ENCODE measurements around the gene AVPI1.

- TF ChIP-seq EZH2 (IDR thresholded peaks at IDR 0.05; ENCODE audit: borderline replicate concordance, low read depth, low read length, severe bottlenecking): no peak
- TF ChIP-seq, protein P1, sequence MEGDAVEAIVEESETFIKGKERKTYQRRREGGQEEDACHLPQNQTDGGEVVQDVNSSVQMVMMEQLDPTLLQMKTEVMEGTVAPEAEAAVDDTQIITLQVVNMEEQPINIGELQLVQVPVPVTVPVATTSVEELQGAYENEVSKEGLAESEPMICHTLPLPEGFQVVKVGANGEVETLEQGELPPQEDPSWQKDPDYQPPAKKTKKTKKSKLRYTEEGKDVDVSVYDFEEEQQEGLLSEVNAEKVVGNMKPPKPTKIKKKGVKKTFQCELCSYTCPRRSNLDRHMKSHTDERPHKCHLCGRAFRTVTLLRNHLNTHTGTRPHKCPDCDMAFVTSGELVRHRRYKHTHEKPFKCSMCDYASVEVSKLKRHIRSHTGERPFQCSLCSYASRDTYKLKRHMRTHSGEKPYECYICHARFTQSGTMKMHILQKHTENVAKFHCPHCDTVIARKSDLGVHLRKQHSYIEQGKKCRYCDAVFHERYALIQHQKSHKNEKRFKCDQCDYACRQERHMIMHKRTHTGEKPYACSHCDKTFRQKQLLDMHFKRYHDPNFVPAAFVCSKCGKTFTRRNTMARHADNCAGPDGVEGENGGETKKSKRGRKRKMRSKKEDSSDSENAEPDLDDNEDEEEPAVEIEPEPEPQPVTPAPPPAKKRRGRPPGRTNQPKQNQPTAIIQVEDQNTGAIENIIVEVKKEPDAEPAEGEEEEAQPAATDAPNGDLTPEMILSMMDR (IDR thresholded peaks at IDR 0.05; ENCODE audit: extremely low read depth in 1 of 2, insufficient read depth in 1 of 2, low read depth in 1 of 2, low read length in 2 of 2): no peak
- no peak for TF ChIP-seq GATA2 (IDR thresholded peaks at IDR 0.05; ENCODE audit: insufficient read depth, insufficient read length, low read depth, low read length)
- no peak for TF ChIP-seq POLR2AphosphoS5 (IDR thresholded peaks at IDR 0.05; ENCODE audit: insufficient read depth, low read depth, low read length)
These were observed 32.6 kb upstream of the AVPI1 start for GRCh38 chr10:97719602-97720001.

Measured in endothelial cell of umbilical vein (primary cell).